GM18873 (cell line): Measurements from ENCODE around the gene ZRANB3.
"Not testable (repeated sequence)": the region's sequence is repeated elsewhere in the genome, so short reads cannot be mapped to it uniquely, and the experiment has no call there.

Experiments
- ATAC-seq: cut with Tn5 transposase; IDR thresholded peaks from one replicate; pipeline ENCODE4 v1.9.1; 2021; ENCODE audit warnings: mild to moderate bottlenecking, moderate library complexity, moderate number of reproducible peaks; ENCODE audit not compliant: unreplicated experiment, low FRiP score

ZRANB3 gene

DNA sequence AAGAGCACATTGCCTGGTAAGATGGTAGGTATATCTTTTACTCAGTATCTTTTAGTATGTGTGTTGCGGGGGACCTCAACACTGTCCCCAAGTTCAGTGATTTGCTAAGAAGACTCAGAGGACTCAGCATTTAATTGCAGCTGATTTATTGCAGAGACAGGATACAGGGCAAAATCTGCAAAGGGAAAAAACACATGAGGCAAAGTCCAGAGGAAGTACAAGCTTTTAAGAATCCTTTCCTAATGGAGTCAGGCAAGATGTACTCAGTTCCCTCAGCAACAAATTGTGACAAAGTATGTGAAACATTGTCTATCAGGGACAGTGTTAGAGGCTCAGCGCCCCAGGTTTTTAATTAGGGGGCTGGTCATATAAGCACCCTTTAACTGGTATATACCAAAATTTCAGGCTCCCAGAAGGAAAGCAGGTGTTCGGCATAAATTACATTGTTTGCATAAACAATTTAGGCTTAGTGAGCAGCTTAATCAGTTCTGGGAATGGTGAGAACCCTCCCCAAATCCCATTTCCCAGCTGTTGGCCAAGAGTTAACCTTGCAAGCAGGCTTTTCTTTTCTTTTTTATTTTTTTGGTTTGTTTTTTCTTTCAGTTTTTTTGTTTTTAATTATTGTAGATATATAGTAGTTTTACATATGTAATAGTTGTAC, 437.2 kb downstream of the ZRANB3 start:
- ATAC-seq, result no peak

GRCh38 chr2:135093193-135093592, 437.8 kb downstream of the ZRANB3 start:
- no peak for ATAC-seq

GRCh38 chr2:135091681-135092080, 439.3 kb downstream of the ZRANB3 start:
- no peak for ATAC-seq

DNA sequence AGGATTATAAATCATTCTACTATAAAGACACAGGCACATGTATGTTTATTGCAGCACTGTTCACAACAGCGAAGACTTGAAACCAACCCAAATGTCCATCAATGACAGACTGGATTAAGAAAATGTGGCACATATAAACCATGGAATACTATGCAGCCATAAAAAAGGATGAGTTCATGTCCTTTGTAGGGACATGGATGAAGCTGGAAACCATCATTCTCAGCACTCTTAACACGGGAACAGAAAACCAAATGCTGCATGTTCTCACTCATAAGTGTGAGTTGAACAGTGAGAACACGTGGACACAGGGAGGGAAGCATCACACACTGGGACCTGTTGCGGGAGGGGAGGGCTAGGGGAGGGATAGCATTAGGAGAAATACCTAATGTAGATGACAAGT, 441.4 kb downstream of the ZRANB3 start:
- not testable (repeated sequence) for ATAC-seq
